ENCODE results near the gene DISC1. TPM values are rescaled to one million over a fixed set of nuclear protein-coding genes. Genes with fewer than 3 reads are reported as not detected.
"Not testable (repeated sequence)": the region's sequence is repeated elsewhere in the genome, so short reads cannot be mapped to it uniquely, and the experiment has no call there.

Gene DISC1
- total RNA-seq, 2 donors from 2014 or later, result 7.9 to 10.9 TPM

DNA sequence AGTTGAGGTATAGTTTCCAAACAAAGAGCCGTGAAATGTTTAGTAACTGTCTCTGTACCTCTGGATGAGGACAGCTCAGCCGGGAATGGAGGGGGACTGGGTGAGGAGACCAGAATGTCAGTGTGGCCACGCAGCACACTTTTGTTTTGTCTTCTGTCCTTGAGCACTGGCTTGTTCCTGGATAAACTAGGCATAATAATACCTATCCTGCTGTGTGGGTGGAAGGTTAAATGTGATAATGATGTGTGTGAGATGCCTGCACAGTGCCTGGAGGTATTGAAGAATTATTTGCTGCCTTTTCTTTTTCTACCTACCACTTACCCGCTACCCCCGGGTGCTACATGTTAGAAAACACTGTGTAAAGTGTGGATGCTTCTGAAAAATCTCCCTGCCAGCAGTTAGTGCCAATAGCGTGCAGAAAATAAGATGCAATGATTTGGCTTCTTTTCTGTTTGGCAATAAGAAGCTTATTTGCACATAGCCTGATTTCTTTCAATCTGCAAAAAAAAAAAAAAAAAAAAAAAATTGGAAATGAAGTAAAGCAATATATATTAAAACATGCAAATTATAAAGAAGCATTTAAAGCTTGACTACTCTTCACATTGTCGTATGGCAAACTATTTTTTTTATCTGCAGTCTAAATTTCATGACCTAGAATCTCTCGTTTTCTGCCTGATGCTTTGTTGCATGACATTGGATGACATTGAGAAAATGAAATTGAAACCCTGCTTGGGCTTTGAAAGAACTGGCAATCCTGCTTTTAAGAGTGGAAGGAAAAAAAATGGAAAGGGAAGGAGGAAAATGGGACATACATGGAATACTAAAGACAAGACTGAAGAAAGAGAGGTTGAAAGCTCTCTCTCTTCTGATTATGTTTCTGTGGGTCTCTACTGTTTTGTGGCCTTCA lies 89.5 kb downstream of the DISC1 start:
- intact Hi-C loops (cut with DNase I), result no loop called here
- no peak for DNase-seq (ENCODE audit: low spot score)

- DNase-seq (ENCODE audit: low spot score), result no peak
- intact Hi-C loops (cut with DNase I), result no loop called here
Measured at GRCh38 chr1:231716879-231717278, 90.3 kb downstream of the DISC1 start.

DNA sequence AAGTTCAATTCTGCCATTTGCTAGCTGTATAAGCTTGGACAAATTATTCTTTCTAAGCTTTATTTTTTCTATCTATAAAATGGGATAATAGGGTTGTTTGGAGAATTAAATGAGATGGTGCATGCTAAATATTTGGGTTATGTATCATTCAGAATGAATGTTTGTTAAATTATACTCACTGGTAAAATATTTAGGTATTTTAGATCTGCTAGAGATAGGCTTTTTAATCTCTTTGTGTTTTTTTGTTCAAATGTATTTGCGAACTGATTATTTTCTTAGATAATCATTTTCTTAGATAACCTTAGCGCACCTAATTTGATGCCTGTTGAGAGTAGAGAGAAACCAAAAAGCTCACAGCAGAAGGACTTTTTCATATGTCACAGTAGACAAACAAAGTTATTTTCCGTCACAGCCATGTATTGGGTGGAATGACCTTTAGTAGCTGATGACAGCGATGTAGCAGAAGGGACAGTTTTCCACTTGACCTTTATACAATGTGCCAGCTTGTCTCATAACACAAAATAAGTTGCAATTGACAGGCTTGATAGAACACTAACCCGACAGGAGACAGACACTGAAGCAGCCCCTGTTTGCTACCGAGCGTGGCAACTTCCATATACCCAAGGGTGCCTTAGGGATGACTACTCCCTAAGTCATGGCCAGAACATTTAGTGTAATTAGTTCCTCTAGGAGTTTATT lies 93.0 kb downstream of the DISC1 start:
- intact Hi-C loops (cut with DNase I), result loop anchor here in 1 of 2 donors (5.0 kb wide), 1 partner anchor 1693 kb away; no protein-coding TSS in a partner anchor
- no peak for DNase-seq (ENCODE audit: low spot score)

GRCh38 chr1:231720652-231721325 lies 94.2 kb downstream of the DISC1 start:
- intact Hi-C loops (cut with DNase I), result loop anchor here in 1 of 2 donors (5.0 kb wide), 1 partner anchor 1692 kb away; no protein-coding TSS in a partner anchor
- DNase-seq (ENCODE audit: low spot score), result no peak

GRCh38 chr1:231721436-231721835 lies 94.8 kb downstream of the DISC1 start:
- no peak for DNase-seq (ENCODE audit: low spot score)
- intact Hi-C loops (cut with DNase I), result loop anchor here in 1 of 2 donors (5.0 kb wide), 1 partner anchor 1691 kb away; no protein-coding TSS in a partner anchor

DNA sequence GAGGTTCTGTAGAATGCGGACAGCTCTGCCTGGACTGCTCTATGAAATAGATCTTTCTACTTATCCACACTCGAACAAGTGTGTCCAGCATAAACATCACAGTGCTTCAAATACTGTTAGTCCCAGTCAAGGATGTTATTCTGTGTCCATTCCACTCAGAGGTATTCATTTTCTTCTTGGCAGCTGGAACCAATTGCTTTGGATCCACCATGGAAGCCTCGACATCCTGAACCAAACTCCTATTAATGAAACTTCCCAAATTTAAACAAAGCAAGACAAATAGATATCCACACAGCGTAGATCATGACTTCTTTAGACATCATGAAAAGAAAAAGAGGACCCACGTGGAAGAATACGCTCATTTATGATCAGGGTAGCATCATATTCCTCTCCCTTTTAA lies 95.8 kb downstream of the DISC1 start:
- no peak for DNase-seq (ENCODE audit: low spot score)
- intact Hi-C loops (cut with DNase I), result loop anchor here in 1 of 2 donors (5.0 kb wide), 1 partner anchor 1690 kb away; no protein-coding TSS in a partner anchor

DNA sequence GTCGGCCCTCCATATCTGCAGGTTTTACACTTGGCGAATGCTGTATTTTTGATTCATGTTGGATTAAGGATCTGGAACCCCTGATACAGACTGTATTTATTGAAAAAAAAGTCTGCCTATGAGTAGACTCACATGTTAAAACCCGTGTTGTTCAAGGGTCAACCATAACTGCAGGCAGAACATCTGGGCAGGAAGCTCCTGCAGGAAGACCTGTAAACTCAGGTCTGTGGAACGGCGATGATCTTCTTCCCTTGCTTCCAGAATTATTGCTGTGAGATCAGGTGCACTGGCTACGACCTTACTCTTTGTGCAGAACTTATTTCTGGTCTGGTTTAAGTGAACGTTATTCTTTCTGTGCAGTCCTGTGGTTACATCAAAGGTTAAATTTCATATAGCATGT lies 96.6 kb downstream of the DISC1 start:
- intact Hi-C loops (cut with DNase I), result loop anchor here in 1 of 2 donors (5.0 kb wide), 1 partner anchor 1689 kb away; no protein-coding TSS in a partner anchor
- DNase-seq (ENCODE audit: low spot score), result no peak

- intact Hi-C loops (cut with DNase I), result loop anchor here in 1 of 2 donors (5.0 kb wide), 1 partner anchor 1688 kb away; no protein-coding TSS in a partner anchor
- DNase-seq (ENCODE audit: low spot score), result no peak
Measured at GRCh38 chr1:231724041-231724440, 97.5 kb downstream of the DISC1 start.

DNA sequence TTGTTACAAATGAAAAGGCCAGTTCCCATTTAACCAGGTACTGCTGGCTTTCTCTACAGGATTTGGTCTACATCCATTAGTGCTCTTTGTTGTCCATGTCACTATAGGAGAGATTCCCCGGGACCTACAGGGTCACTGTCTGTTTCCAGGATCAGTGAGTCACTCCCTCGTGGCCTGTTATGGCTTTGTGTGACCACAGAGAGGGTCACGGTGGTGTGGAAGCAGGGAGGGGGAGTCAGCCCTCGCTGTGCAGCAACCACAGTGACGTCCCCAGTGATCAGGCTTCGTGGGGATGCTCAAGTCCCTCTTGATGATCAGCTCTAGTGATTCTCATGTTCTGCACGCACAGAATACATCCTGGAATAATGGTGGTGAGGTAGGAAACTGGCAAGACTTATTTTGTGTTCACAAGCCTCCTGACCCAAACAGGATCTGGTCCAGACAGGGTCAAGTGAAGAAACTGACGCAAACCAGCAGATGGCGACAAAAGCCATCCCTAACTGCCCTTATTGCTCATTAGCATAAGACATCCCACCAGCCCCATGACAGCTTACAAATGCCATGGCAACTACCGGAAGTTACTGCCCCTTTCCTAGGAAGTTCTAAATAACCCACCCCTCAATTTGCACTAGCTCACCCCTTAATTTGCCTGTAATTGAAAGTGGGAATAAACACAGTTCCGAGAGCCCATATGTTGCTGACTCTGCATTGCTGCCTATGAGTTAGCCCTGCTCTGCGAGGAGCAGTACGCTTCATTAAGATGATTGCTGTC lies 98.5 kb downstream of the DISC1 start:
- intact Hi-C loops (cut with DNase I), result loop anchor here in 1 of 2 donors (5.0 kb wide), 1 partner anchor 1687 kb away; no protein-coding TSS in a partner anchor
- no peak for DNase-seq (ENCODE audit: low spot score)

GRCh38 chr1:231727171-231727570 lies 100.6 kb downstream of the DISC1 start:
- intact Hi-C loops (cut with DNase I), result no loop called here
- DNase-seq (ENCODE audit: low spot score), result no peak

DNA sequence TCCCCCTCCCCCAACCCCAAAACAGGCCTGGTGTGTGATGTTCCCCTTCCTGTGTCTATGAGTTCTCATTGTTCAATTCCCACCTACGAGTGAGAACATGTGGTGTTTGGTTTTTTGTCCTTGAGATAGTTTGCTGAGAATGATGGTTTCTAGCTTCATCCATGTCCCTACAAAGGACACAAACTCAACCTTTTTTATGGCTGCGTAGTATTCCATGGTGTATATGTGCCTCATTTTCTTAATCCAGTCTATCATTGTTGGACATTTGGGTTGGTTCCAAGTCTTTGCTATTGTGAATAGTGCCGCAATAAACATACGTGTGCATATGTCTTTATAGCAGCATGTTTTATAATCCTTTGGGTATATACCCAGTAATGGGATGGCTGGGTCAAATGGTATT lies 102.4 kb downstream of the DISC1 start:
- DNase-seq (ENCODE audit: low spot score); intact Hi-C loops (cut with DNase I): not testable (repeated sequence)

GRCh38 chr1:231729544-231729943 lies 103.0 kb downstream of the DISC1 start:
- DNase-seq (ENCODE audit: low spot score), result no peak
- intact Hi-C loops (cut with DNase I), result no loop called here

DNA sequence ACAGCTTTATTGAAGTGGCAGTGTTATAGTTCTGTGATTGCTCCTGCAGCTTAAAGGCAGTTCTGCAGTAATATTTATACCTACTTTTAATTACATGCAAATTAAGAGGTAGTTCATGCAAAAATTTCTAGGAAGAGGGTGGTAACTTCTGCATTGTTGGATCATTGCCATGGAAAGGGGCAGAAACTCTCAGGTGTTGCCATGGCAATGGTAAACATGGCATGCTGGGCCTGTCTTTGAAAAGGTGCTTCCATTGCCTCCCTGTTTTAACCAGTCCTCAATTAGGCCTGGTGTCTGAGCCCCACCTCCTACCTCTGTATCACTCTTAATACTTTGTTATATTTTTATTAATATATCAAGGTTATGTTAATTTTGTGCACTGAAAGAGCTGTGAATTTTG lies 104.7 kb downstream of the DISC1 start:
- intact Hi-C loops (cut with DNase I), result no loop called here
- DNase-seq (ENCODE audit: low spot score), result no peak

- intact Hi-C loops (cut with DNase I), result no loop called here
- DNase-seq (ENCODE audit: low spot score), result no peak
Measured at GRCh38 chr1:231733063-231733462, 106.5 kb downstream of the DISC1 start.

DNA sequence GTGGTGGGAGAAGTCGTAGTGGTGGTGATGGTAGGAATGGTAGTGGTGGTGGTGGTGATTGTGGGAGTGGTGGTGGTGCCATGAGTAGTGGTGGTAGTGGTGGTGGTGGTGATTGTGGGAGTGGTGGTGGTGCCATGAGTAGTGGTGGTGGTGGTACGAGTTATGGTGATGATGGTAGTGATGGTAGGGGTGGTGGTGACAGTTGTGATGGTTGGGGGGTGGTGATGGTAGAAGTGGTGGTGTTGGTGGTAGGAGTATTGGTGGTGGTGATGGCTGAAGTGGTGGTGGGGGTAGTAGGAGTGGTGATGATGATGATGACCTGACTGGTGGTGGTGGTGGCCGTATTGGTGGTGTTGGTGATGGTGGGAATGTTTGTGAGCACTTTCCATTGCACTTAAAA lies 107.1 kb downstream of the DISC1 start:
- intact Hi-C loops (cut with DNase I), result no loop called here

GRCh38 chr1:231734417-231734816 lies 107.8 kb downstream of the DISC1 start:
- intact Hi-C loops (cut with DNase I), result no loop called here
- peak; percentile 86 for DNase-seq (ENCODE audit: low spot score)

More for the DNA sequence above, 107.1 kb downstream of the DISC1 start:
- no peak for DNase-seq (ENCODE audit: low spot score)

- DNase-seq (ENCODE audit: low spot score), result no peak
- intact Hi-C loops (cut with DNase I), result no loop called here
Measured at GRCh38 chr1:231735411-231735810, 108.8 kb downstream of the DISC1 start.

- DNase-seq (ENCODE audit: low spot score), result no peak
- intact Hi-C loops (cut with DNase I), result no loop called here
Measured at GRCh38 chr1:231735941-231736340, 109.4 kb downstream of the DISC1 start.

- no peak for DNase-seq (ENCODE audit: low spot score)
- intact Hi-C loops (cut with DNase I), result no loop called here
Measured at GRCh38 chr1:231736464-231736863, 109.9 kb downstream of the DISC1 start.

Data from posterior vena cava (tissue), 2 donors.